ENCODE data around the gene PRDX5. TPM values are rescaled to one million over a fixed set of nuclear protein-coding genes. Genes with fewer than 3 reads are reported as not detected.

PRDX5 gene
- polyA plus RNA-seq, 1 experiment, result 383 TPM

DNA sequence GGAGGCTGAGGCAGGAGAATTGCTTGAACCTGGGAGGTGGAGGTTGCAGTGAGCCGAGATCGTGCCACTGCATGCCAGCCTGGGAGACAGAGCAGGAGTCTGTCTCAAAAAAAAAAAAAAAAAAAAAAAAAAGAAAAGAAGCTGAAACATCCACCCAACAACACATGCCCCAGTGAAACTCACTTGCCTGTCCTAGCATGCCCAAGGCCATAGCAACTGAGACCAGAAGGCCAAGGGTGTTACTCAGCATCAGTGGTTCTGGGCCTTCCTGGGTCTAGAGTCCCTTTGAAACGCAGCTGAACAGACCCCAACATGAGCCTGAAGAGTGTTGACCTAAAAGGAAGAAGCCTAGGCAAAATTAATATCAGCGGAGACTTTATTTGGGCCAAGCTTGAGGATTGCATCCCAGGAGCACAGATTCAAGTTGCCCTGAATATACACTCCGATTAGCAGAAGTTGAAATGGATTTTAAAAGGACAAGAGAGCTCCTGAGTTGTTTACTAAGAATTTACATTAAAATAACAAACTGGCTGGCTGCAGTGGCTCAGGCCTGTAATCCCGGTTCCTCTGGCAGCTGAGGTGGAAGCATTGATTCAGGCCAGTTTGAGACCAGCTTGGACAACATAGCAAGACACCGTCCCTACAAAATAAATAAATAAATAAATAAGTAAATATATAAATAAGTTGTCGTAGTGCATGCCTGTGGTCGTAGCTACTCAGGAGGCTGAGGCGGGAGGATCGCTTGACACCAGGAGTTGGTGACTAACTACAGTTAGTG is 7.0 kb downstream of the PRDX5 start:
- ChIA-PET CTCF (interaction anchor here (0.6 to 1.3 kb wide), 4 partner anchors 8 to 1906 kb away, joined by 3 to 12 read pairs (median 4); partner anchors contain the start of gene SCGB1A1), POLR2A (interaction anchor here (0.7 kb wide), 1 partner anchor 17 kb away, joined by 4 read pairs; no protein-coding TSS in a partner anchor)
- TF ChIP-seq CTCF (IDR thresholded peaks at IDR 0.05; ENCODE audit: low read depth, low read length), result no peak
- Histone ChIP-seq H3K27ac (ENCODE audit: low read depth, low read length) (no peak overlapping the region), H3K9me3 (ENCODE audit: control insufficient read depth, insufficient read depth, low read length) (no peaks in the 10 kb centered on the region), H3K4me3 (ENCODE audit: low read depth, low read length) (no peak overlapping the region), H3K27me3 (ENCODE audit: control insufficient read depth, insufficient read depth, low read length) (peaks cover 3% of the 10 kb centered on the region)
- DNase-seq (ENCODE audit: low read depth, low spot score), result no peak

DNA sequence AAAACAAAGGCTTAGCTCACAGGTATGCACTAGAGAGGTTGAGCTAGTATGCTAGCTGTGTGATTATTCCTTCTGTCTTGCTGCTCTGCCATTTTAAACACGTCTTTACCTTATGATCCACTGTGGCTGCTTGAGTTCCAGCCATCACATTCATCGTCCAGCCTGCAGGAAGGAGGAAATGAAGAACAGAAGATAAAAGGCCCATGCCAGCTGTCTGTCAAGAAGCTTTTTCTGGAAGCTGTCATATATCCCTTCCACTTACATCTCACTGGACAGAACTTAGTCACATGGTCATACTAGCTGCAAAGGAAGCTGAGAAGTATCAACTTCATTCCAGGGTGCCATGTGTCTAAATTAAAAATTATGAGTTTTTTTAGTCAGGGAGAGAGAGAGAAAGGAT is 9.5 kb downstream of the PRDX5 start:
- peaks cover 3% of the 10 kb centered on the region for H3K27me3 ChIP-seq (ENCODE audit: control insufficient read depth, insufficient read depth, low read length)
- POLR2A ChIA-PET, result interaction anchor here (1.5 kb wide), 1 partner anchor 10 kb away, joined by 4 read pairs; the partner anchor contains the start of genes PRDX5 and TRMT112
- CTCF ChIA-PET, result interaction anchor here (0.9 to 1.3 kb wide), 3 partner anchors 15 to 28 kb away, joined by 3 to 5 read pairs (median 3); no protein-coding TSS in a partner anchor
- TF ChIP-seq CTCF (IDR thresholded peaks at IDR 0.05; ENCODE audit: low read depth, low read length), result no peak
- no peak overlapping the region for H3K4me3 ChIP-seq (ENCODE audit: low read depth, low read length)
- DNase-seq (ENCODE audit: low read depth, low spot score), result no peak
- H3K27ac ChIP-seq (ENCODE audit: low read depth, low read length), result no peak overlapping the region
- no peaks in the 10 kb centered on the region for H3K9me3 ChIP-seq (ENCODE audit: control insufficient read depth, insufficient read depth, low read length)

DNA sequence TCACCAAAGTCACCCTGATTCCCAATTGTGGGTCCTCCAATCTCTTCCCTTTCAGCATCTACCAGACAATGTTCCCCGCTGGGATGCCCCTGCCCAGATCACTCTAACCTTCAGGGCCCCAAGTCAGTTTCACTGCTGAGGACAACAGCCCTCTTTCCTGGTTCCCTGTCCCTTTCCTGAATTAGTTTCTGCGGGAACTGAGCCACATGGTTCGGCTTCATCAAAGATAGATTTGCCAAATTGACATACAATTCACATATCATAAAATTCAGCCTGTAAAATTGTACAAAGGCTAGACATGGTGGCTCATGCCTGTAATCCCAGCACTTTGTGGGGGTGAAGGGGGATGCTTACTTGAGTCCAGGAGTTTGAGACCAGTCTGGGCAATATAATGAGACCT is 10.1 kb downstream of the PRDX5 start:
- no peak for DNase-seq (ENCODE audit: low read depth, low spot score)
- CTCF ChIA-PET, result no interaction called here

GRCh38 chr11:64330888-64331287 is 13.0 kb downstream of the PRDX5 start:
- DNase-seq (ENCODE audit: low read depth, low spot score), result no peak
- peaks cover 3% of the 10 kb centered on the region for H3K27me3 ChIP-seq (ENCODE audit: control insufficient read depth, insufficient read depth, low read length)
- CTCF ChIA-PET, result interaction anchor here (0.6 to 3.8 kb wide), 5 partner anchors 13 to 419 kb away, joined by 5 to 23 read pairs (median 13); partner anchors contain the start of genes PRDX5 and TRMT112
- H3K9me3 ChIP-seq (ENCODE audit: control insufficient read depth, insufficient read depth, low read length), result no peaks in the 10 kb centered on the region
- no peak overlapping the region for H3K4me3 ChIP-seq (ENCODE audit: low read depth, low read length)
- POLR2A ChIA-PET, result interaction anchor here (0.7 to 2.4 kb wide), 2 partner anchors 12 to 24 kb away, joined by 3 to 12 read pairs; no protein-coding TSS in a partner anchor
- no peak overlapping the region for H3K27ac ChIP-seq (ENCODE audit: low read depth, low read length)
- TF ChIP-seq CTCF (IDR thresholded peaks at IDR 0.05; ENCODE audit: low read depth, low read length), result no peak

More for the DNA sequence above, 10.1 kb downstream of the PRDX5 start:
- Histone ChIP-seq H3K4me3 (ENCODE audit: low read depth, low read length) (no peak overlapping the region), H3K27ac (ENCODE audit: low read depth, low read length) (no peak overlapping the region), H3K27me3 (ENCODE audit: control insufficient read depth, insufficient read depth, low read length) (peaks cover 3% of the 10 kb centered on the region), H3K9me3 (ENCODE audit: control insufficient read depth, insufficient read depth, low read length) (no peaks in the 10 kb centered on the region)
- POLR2A ChIA-PET, result interaction anchor here (1.5 kb wide), 1 partner anchor 10 kb away, joined by 4 read pairs; the partner anchor contains the start of genes PRDX5 and TRMT112
- no peak for TF ChIP-seq CTCF (IDR thresholded peaks at IDR 0.05; ENCODE audit: low read depth, low read length)

All from AG04450 (cell line).